ENCODE measurements around the gene APBA2.

Gene APBA2

GRCh38 chr15:28980709-28981350 is 95.1 kb downstream of the APBA2 start:
- in situ Hi-C loops (cut with MboI; ENCODE audit: low sequenced_read_pairs) = no loop called here

GRCh38 chr15:28981351-28981720 is 95.6 kb downstream of the APBA2 start:
- in situ Hi-C loops (cut with MboI; ENCODE audit: low sequenced_read_pairs) = no loop called here

- in situ Hi-C loops (cut with MboI; ENCODE audit: low sequenced_read_pairs) = no loop called here
Measured at GRCh38 chr15:28981921-28982320, 96.1 kb downstream of the APBA2 start.

DNA sequence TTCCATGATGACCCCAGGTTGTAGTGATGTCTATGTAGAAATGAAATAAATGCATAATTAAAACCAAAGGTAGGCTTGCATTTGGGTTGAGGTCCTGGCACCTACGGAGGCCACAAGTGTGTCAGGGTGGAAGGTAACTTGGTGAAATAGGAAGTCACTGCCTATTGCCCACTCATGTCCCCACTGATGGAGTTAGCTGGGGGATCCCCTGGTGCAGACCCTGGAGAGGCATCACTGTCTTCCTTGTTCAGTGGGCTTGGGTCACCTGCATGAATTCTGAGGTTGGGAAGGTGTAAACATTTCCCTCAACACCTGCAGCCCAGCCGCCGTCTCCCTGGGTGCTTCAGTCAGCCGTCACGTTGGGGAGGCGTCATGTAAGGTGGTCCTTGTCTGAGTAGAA is 97.1 kb downstream of the APBA2 start:
- in situ Hi-C loops (cut with MboI; ENCODE audit: low sequenced_read_pairs) = no loop called here

- in situ Hi-C loops (cut with MboI; ENCODE audit: low sequenced_read_pairs) = no loop called here
Measured at GRCh38 chr15:28983432-28984311, 97.9 kb downstream of the APBA2 start.

DNA sequence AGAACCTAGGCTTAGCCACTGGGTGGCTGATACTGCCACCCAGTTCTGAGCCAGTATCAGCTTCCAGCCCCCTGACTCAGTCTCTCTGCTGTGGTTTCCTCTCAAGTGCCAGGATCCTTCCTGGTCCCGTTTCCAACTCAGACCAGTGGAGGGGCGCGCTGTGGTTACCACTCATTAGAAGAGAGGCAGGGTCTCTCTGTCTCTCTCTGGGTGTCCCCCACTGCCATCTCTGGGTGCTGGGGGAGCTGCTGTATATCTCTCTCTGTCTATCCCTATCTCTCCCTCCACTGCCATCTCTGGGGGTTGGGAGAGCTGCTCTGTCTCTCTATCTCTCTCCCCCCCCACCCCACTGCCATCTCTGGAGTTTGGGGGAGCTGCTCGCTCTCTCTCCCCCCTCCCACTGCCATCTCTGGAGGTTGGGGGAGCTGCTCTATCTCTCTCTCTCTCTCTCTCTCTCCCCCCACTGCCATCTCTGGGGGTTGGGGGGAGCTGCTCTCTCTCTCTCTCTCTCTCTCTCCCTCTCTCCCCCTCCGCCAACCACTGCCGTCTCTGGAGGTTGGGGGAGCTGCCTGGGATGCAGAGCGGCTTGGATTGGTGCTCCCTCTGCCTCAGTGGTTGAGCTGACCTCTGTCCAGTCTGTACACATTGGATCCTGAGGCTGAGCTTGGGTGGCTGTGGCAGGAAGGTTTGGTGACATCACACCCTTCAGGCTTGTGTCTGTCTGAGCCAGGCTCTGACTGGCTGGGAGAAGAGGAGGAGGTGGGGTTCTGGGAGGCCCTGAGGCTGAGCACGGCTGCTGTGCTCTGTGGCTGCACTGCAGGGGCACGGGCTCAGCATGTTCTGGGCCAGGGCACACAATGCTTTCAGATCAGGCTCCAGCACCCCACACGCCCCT is 98.9 kb downstream of the APBA2 start:
- in situ Hi-C loops (cut with MboI; ENCODE audit: low sequenced_read_pairs) = no loop called here

- in situ Hi-C loops (cut with MboI; ENCODE audit: low sequenced_read_pairs) = no loop called here
Measured at GRCh38 chr15:28985316-28985645, 99.5 kb downstream of the APBA2 start.

DNA sequence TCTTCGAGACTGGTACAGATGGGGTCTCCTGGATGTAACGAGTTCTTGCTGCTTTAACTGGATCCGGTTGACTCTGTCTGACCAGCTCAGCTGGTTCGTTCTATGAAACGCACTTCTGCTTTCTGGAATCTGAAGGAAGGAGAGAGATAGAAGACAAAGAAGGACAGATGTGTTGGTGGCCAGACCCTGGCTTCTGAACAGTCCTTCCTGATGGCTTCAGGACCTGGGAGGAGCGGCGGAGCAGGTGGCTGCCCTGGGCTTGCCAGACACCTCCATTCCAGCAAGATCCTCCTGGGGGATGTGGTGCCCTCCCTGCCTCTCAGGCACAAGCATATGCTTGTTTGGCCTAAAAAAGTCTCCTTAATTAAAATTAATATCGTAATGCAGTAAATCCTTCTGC is 99.9 kb downstream of the APBA2 start:
- in situ Hi-C loops (cut with MboI; ENCODE audit: low sequenced_read_pairs) = no loop called here

- in situ Hi-C loops (cut with MboI; ENCODE audit: low sequenced_read_pairs) = no loop called here
Measured at GRCh38 chr15:28986108-28986507, 100.3 kb downstream of the APBA2 start.

- in situ Hi-C loops (cut with MboI; ENCODE audit: low sequenced_read_pairs) = no loop called here
Measured at GRCh38 chr15:28986726-28987125, 101.0 kb downstream of the APBA2 start.

GRCh38 chr15:28987337-28987736 is 101.6 kb downstream of the APBA2 start:
- in situ Hi-C loops (cut with MboI; ENCODE audit: low sequenced_read_pairs) = no loop called here

DNA sequence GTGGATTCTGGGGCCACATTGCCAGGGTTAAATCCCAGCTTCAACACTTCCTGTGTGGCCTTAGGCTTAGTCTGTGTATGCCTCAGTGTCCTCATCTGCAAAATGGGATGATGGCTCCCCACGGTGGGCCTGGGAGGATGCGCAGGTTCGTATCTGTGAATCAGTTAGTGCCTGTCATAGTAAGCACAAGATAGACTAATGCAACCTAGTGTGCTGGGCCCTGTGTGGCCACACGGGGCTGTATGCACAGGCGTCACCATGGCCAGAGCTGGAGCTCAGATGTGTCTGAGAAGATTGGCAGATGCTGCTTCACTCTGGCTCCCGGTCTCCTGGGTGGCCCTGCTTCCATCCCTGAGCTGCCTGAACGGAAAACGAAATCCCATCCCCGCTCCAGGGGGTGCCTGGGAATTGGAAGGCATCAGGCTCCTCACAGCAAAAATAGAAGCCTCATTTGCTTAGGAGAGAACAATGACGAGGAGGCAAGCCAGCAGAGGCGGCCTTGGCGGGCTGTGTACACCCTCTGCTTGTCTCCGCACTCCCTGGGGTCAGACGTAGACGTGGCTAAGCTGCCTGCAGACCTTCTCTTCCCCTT is 103.6 kb downstream of the APBA2 start:
- in situ Hi-C loops (cut with MboI; ENCODE audit: low sequenced_read_pairs) = no loop called here

- in situ Hi-C loops (cut with MboI; ENCODE audit: low sequenced_read_pairs) = no loop called here
Measured at GRCh38 chr15:28989896-28990295, 104.1 kb downstream of the APBA2 start.

DNA sequence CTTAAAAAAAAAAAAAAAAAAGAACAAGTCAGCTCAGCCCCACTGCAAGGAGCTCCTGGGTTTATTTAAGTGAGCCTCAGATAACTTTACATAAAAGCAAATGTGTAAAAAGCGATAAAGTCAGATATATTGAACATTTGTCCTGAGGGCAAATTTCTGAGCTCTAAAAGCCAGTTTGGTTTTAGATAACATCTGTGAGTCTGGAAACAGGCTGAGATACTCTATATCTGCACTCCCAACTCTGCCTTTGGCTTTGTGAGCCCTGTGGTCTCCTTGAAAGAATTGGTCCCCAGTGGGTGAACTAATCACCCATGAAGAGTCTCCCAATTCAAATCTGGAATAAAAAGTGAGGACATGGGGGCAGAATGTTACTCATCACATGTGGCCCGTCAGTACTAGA is 104.6 kb downstream of the APBA2 start:
- in situ Hi-C loops (cut with MboI; ENCODE audit: low sequenced_read_pairs) = no loop called here

GRCh38 chr15:28991236-28992171 is 105.7 kb downstream of the APBA2 start:
- in situ Hi-C loops (cut with MboI; ENCODE audit: low sequenced_read_pairs) = no loop called here

GRCh38 chr15:28992336-28992864 is 106.6 kb downstream of the APBA2 start:
- in situ Hi-C loops (cut with MboI; ENCODE audit: low sequenced_read_pairs) = no loop called here

- in situ Hi-C loops (cut with MboI; ENCODE audit: low sequenced_read_pairs) = no loop called here
Measured at GRCh38 chr15:28993051-28993719, 107.4 kb downstream of the APBA2 start.

DNA sequence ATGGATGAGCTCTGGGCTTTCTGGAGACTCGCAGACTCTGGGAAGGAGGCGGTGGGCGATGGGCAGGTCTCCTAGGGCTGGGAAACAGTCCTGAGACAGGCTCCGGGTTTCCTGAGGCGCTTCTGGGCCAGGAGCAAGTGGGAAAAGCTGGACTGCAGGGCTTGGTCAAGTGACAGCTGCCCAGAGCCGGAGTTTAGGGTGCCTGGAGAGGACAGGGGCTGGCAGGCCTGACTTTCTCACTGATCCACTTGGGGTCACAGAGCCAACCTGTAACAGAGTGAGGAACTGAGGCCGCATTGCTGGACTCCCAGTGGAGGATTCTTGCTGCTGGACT is 107.9 kb downstream of the APBA2 start:
- in situ Hi-C loops (cut with MboI; ENCODE audit: low sequenced_read_pairs) = no loop called here

- in situ Hi-C loops (cut with MboI; ENCODE audit: low sequenced_read_pairs) = no loop called here
Measured at GRCh38 chr15:28994142-28994830, 108.5 kb downstream of the APBA2 start.

Measured in HL-60/S4 treated with retinoic acid at 250 ng/mL for 4 days and 3 days (cell line).